Karpas-422 (cell line): ENCODE measurements around the gene APEH. TPM values are rescaled to one million over a fixed set of nuclear protein-coding genes. Genes with fewer than 3 reads are reported as not detected.

ENCODE experiments used
- DNase-seq: peaks from one replicate; pipeline ENCODE4 v3.0.0-alpha.2; 2015
- H2AFZ ChIP-seq: fragments of 200-600 bp; sonication (generic); 2 replicates; pipeline ENCODE4 v1.6.1; 2014; ENCODE audit warnings: antibody characterized with exemption, low read length, mixed read lengths
- H3K27ac ChIP-seq: fragments of 200-600 bp; sonication (generic); 2 replicates; pipeline ENCODE4 v1.5.1; 2014; ENCODE audit warnings: mild to moderate bottlenecking, low read length, moderate library complexity
- H3K27me3 ChIP-seq: fragments of 200-600 bp; sonication (generic); 2 replicates; pipeline ENCODE4 v1.6.1; 2014; ENCODE audit warnings: low read length, mixed read lengths
- H3K36me3 ChIP-seq: fragments of 200-600 bp; sonication (generic); 2 replicates; pipeline ENCODE4 v1.6.1; 2014; ENCODE audit warnings: low read length, mixed read lengths; ENCODE audit not compliant: insufficient read depth
- H3K4me1 ChIP-seq: fragments of 200-600 bp; sonication (generic); 2 replicates; pipeline ENCODE4 v1.6.1; 2014; ENCODE audit warnings: mild to moderate bottlenecking, low read length, mixed read lengths
- H3K4me2 ChIP-seq: fragments of 200-600 bp; sonication (generic); 2 replicates; pipeline ENCODE4 v1.6.1; 2014; ENCODE audit warnings: low read length, low read depth, mild to moderate bottlenecking; ENCODE audit not compliant: poor library complexity, severe bottlenecking
- H3K4me3 ChIP-seq: fragments of 200-600 bp; sonication (generic); 2 replicates; pipeline ENCODE4 v1.5.1; 2014; ENCODE audit warnings: mild to moderate bottlenecking, antibody characterized with exemption, low read length, mixed read lengths
- H3K79me2 ChIP-seq: fragments of 200-600 bp; sonication (generic); 2 replicates; pipeline ENCODE4 v1.6.1; 2014; ENCODE audit warnings: mild to moderate bottlenecking, low read length, mixed read lengths
- H3K9ac ChIP-seq: fragments of 200-600 bp; sonication (generic); 2 replicates; pipeline ENCODE4 v1.6.0; 2014; ENCODE audit warnings: low read length
- H3K9me2 ChIP-seq: fragments of 200-600 bp; sonication (generic), shearing (Covaris generic); replicated peaks from 2 replicates; pipeline ENCODE4 v1.6.0; 2014; ENCODE audit warnings: mild to moderate bottlenecking, low read length, moderate library complexity; ENCODE audit not compliant: insufficient read depth
- H3K9me3 ChIP-seq: fragments of 300-700, 200-600 bp; sonication (generic); 2 replicates; pipeline ENCODE4 v1.6.1; 2014; ENCODE audit warnings: low read length, mixed read lengths
- H4K20me1 ChIP-seq: fragments of 200-600 bp; sonication (generic); 2 replicates; pipeline ENCODE4 v1.6.1; 2014; ENCODE audit warnings: mild to moderate bottlenecking, antibody characterized with exemption, low read length, low read depth; ENCODE audit not compliant: insufficient read depth
- total RNA-seq: library from RNA; depleted of rRNA; stranded (reverse); fragments of >200 nt; shearing (Covaris generic); gene quantifications from 2 replicates; pipeline ENCODE4 v1.2.3, GENCODE V29; 2014; ENCODE audit warnings: low replicate concordance; rRNA removed

APEH gene
- total RNA-seq: 96.3 and 175 TPM in 2 replicates

DNA sequence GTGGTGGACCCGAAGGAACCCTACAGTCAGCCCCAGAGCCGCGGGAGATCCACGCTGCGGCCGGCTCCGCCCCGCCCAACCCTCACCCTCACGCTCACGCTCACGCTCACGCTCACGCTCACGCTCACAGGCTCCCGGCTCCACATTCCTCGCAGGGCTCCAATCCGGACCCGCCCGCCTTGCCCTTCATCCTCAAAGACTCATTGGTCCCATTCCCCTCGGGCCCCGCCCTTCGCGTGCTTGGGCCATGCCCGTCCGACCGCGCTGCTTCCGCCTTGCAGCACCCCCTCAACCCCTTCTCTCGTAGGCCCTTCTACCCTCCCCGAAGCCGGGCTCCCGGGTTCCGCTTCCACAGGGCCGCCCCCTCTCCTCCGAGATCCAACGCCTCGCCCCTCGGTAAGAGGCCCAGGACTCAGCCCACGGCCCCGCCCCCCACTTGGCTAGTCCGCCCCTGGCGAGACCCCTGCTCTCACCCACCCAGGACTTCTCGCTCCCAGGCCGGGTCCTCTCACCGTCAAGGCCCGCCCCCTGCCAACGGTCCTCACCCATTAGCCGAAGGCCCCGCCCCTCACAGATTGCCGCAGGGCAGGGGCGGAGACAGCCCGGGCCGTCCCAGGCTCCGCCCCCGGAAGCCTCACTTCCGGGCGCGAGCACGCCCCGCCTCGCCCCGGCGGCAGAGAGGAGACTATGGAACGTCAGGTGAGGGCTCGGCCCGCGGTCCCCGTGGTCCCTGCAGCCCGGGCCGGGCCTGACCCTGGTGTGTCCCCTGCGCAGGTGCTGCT is at the start of gene APEH:
APEH (plus strand) TSS at position 637 of the 782 bp plus-strand sequence; CDS start at position 688, 51 bp downstream.
- Histone ChIP-seq H3K9ac (peak within 1 kb of the TSS; percentile 95), H3K79me2 (peaks cover 30% of the 10 kb centered on the region), H3K36me3 (peaks cover 20% of the 10 kb centered on the region), H3K9me3 (no peaks in the 10 kb centered on the region), H3K27ac (peak within 1 kb of the TSS; percentile 84), H3K9me2 (no peaks in the 10 kb centered on the region), H3K4me3 (peak within 1 kb of the TSS; percentile 90), H3K27me3 (no peaks in the 10 kb centered on the region), H4K20me1 (peaks cover 20% of the 10 kb centered on the region), H3K4me1 (peaks cover 21% of the 10 kb centered on the region), H3K4me2 (peak within 1 kb of the TSS; percentile 94), H2AFZ (no peak within 1 kb of the TSS)
- DNase-seq: peak; percentile 100

DNA sequence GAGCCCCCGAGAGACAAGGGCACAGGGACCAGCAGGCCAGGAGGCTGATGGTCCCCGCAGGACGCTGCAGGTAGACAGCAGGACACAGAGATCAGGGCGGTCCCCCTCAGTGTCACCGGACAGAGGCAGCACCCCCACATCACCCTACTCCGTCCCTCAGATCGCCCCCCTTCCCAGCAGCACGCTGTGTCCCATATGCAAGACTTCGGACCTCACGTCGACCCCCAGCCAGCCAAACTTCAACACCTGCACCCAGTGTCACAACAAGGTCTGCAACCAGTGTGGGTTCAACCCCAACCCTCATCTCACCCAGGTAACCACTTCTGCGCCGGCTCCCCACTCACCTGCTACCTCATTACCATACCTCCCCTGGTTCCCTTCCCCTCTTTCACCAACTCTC is 49.1 kb upstream of the APEH start:
- Histone ChIP-seq H3K4me3 (no peak overlapping the region), H3K9ac (no peak overlapping the region), H3K4me1 (no peaks in the 10 kb centered on the region), H3K79me2 (no peaks in the 10 kb centered on the region), H3K27ac (no peak overlapping the region), H4K20me1 (0 out of 2 replicates have a peak, but pooled peaks cover 3% of the 10 kb centered on the region), H3K4me2 (no peak overlapping the region), H3K36me3 (no peaks in the 10 kb centered on the region), H3K9me2 (no peaks in the 10 kb centered on the region), H2AFZ (no peak overlapping the region), H3K27me3 (no peaks in the 10 kb centered on the region), H3K9me3 (no peaks in the 10 kb centered on the region)
- no peak for DNase-seq

DNA sequence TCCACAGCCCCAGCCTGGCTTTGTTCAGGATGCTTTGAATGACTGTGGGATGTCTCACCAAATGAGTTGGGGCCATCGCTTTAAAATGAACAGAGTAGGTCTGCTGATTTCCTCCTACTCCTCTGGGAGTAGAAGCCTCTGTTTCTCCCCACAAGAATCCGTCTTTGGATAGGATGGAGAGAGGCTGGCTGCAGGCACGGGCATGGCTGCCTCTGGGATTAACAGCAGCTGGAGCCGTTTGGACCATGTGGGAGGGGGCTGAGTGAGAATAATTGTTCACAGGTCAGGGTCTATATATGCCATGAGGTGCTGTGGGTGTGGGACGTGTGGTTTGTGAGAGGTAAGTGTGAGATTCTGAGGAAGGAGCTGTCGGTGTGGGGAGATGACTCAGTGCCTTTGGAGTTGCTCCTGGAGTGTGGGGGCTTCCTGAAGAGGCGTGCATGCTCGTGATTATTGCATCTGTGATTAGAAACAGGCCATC is 48.0 kb upstream of the APEH start:
- Histone ChIP-seq H3K9me2 (no peaks in the 10 kb centered on the region), H2AFZ (no peak overlapping the region), H3K9me3 (no peaks in the 10 kb centered on the region), H4K20me1 (0 out of 2 replicates have a peak, but pooled peaks cover 3% of the 10 kb centered on the region), H3K79me2 (no peaks in the 10 kb centered on the region), H3K36me3 (no peaks in the 10 kb centered on the region), H3K27ac (no peak overlapping the region), H3K27me3 (no peaks in the 10 kb centered on the region), H3K4me1 (no peaks in the 10 kb centered on the region), H3K9ac (no peak overlapping the region), H3K4me3 (no peak overlapping the region), H3K4me2 (no peak overlapping the region)
- no peak for DNase-seq

DNA sequence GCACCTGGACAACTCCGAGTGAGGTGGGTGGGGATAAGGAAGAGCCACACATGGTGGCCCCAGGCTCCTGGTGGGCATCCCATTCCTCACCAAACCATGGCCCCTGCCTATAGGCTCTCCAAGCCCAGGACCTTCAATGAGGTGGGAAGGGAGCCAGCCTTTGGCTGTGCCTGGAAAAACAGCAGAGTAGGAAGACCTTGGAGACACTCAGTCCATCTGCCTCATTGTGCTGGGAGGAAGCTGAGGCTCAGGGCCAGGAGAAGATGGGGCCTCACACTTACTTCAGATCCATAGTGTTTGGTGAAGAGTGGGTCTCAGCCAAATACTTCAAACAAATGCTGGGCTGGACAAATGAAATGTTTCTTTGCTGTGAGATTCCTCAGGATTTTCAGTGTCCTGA is 47.4 kb upstream of the APEH start:
- H3K4me2 ChIP-seq: no peak overlapping the region
- H2AFZ ChIP-seq: no peak overlapping the region
- no peaks in the 10 kb centered on the region for H3K4me1 ChIP-seq
- no peak overlapping the region for H3K27ac ChIP-seq
- no peaks in the 10 kb centered on the region for H3K36me3 ChIP-seq
- no peak overlapping the region for H3K9ac ChIP-seq
- H3K4me3 ChIP-seq: no peak overlapping the region
- H3K9me2 ChIP-seq: no peaks in the 10 kb centered on the region
- no peaks in the 10 kb centered on the region for H3K9me3 ChIP-seq
- H4K20me1 ChIP-seq: 0 out of 2 replicates have a peak, but pooled peaks cover 3% of the 10 kb centered on the region
- no peak for DNase-seq
- no peaks in the 10 kb centered on the region for H3K79me2 ChIP-seq
- no peaks in the 10 kb centered on the region for H3K27me3 ChIP-seq

DNA sequence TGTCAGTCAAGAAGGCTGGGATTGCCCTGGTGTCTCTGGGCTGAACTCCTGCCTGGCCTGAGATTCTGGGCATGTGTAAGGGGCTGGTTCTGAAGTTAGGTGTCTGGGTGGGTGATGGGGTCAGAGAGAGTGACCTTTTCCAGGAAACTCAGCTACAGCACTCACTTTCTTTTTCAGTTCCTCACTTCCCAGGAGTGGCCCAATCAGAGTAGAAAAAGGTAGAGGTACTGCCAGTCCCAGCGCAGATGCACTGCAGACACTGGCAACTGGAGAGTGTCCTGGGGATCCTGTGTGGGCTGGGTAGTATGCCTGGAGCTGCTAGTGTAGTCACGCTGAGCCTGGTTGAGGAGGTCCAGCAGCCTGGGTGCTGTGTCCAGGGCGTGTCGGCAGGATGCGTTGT is 46.5 kb upstream of the APEH start:
- H3K27ac ChIP-seq: no peak overlapping the region
- no peaks in the 10 kb centered on the region for H3K9me2 ChIP-seq
- no peaks in the 10 kb centered on the region for H3K79me2 ChIP-seq
- H3K9ac ChIP-seq: no peak overlapping the region
- H3K4me3 ChIP-seq: no peak overlapping the region
- no peak for DNase-seq
- H3K9me3 ChIP-seq: no peaks in the 10 kb centered on the region
- H3K4me2 ChIP-seq: no peak overlapping the region
- 0 out of 2 replicates have a peak, but pooled peaks cover 3% of the 10 kb centered on the region for H4K20me1 ChIP-seq
- no peaks in the 10 kb centered on the region for H3K36me3 ChIP-seq
- H2AFZ ChIP-seq: no peak overlapping the region
- H3K4me1 ChIP-seq: no peaks in the 10 kb centered on the region
- no peaks in the 10 kb centered on the region for H3K27me3 ChIP-seq

DNA sequence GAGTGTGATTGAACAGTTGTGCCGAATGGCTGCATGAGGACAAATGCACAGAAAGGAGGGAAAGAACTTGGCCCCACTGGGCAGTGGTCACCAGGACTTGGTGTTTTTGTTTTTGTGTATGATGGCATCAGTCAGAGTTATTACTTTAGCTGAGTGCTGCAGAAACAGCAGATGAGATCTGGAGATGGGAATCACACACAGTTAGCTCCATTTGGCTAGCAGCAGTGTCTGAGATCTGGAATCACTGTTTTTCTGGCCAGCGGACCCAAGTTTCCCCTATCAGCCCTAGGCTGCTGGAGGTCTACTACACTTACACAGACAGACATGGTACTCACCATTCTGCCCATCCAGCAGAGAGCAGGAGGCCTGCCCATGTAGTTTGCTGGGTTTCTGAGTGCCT is 45.9 kb upstream of the APEH start:
- 0 out of 2 replicates have a peak, but pooled peaks cover 3% of the 10 kb centered on the region for H4K20me1 ChIP-seq
- no peak for DNase-seq
- H3K9me3 ChIP-seq: no peaks in the 10 kb centered on the region
- no peaks in the 10 kb centered on the region for H3K79me2 ChIP-seq
- H3K4me2 ChIP-seq: no peak overlapping the region
- no peaks in the 10 kb centered on the region for H3K36me3 ChIP-seq
- H3K9me2 ChIP-seq: no peaks in the 10 kb centered on the region
- H3K27me3 ChIP-seq: no peaks in the 10 kb centered on the region
- no peak overlapping the region for H3K9ac ChIP-seq
- H3K4me1 ChIP-seq: no peaks in the 10 kb centered on the region
- H3K27ac ChIP-seq: no peak overlapping the region
- no peak overlapping the region for H2AFZ ChIP-seq
- H3K4me3 ChIP-seq: no peak overlapping the region

DNA sequence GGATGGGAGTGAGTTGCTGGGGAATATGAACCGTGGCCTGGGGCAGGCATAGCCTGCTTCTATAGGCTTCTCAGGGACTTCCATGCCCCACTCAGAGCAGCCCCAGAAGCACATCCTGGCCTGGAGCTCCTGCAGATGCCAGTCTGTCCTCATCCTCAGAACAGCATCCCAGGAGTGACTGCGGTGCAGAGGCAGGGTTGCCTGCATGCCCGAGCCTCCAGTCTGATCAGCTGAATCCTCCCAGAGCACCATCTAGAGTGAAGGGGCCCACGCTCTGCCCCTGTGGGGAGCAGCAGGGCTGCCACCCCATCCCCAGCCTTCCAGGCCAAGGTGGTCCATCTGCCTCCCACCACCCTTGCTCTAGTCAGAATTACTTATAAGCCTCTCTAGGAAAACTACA is 44.7 kb upstream of the APEH start:
- H4K20me1 ChIP-seq: no peaks in the 10 kb centered on the region
- no peak overlapping the region for H3K9ac ChIP-seq

GRCh38 chr3:49629866-49630265 is 44.3 kb upstream of the APEH start:
- DNase-seq: no peak
- no peaks in the 10 kb centered on the region for H3K79me2 ChIP-seq
- H3K9me2 ChIP-seq: no peaks in the 10 kb centered on the region
- H3K27ac ChIP-seq: no peak overlapping the region
- no peaks in the 10 kb centered on the region for H3K27me3 ChIP-seq
- H3K4me3 ChIP-seq: no peak overlapping the region
- no peak overlapping the region for H3K4me2 ChIP-seq
- H3K4me1 ChIP-seq: no peaks in the 10 kb centered on the region
- no peaks in the 10 kb centered on the region for H3K36me3 ChIP-seq
- no peaks in the 10 kb centered on the region for H4K20me1 ChIP-seq
- no peak overlapping the region for H2AFZ ChIP-seq
- no peak overlapping the region for H3K9ac ChIP-seq
- no peaks in the 10 kb centered on the region for H3K9me3 ChIP-seq

More for the DNA sequence above, 44.7 kb upstream of the APEH start:
- no peaks in the 10 kb centered on the region for H3K9me3 ChIP-seq
- no peaks in the 10 kb centered on the region for H3K79me2 ChIP-seq
- H3K27me3 ChIP-seq: no peaks in the 10 kb centered on the region
- no peaks in the 10 kb centered on the region for H3K9me2 ChIP-seq
- no peaks in the 10 kb centered on the region for H3K36me3 ChIP-seq
- no peak for DNase-seq
- no peaks in the 10 kb centered on the region for H3K4me1 ChIP-seq
- H3K27ac ChIP-seq: no peak overlapping the region
- no peak overlapping the region for H2AFZ ChIP-seq
- H3K4me3 ChIP-seq: no peak overlapping the region
- no peak overlapping the region for H3K4me2 ChIP-seq
